PC-9 (cell line): Measurements from ENCODE around the gene UBR4.

ENCODE experiments used
- EZH2 ChIP-seq: fragments of 200-600 bp; sonication (generic); IDR thresholded peaks from 2 replicates; pipeline ENCODE4 v1.8.0; 2017; ENCODE audit warnings: antibody characterized with exemption, low read depth
- TF ChIP-seq, protein P1 (sequence below): fragments of 200-600 bp; sonication (generic); conservative IDR thresholded peaks from 2 replicates; pipeline ENCODE4 v1.6.1; 2017; ENCODE audit warnings: mixed run types, antibody characterized with exemption, mild to moderate bottlenecking, moderate library complexity

DNA sequence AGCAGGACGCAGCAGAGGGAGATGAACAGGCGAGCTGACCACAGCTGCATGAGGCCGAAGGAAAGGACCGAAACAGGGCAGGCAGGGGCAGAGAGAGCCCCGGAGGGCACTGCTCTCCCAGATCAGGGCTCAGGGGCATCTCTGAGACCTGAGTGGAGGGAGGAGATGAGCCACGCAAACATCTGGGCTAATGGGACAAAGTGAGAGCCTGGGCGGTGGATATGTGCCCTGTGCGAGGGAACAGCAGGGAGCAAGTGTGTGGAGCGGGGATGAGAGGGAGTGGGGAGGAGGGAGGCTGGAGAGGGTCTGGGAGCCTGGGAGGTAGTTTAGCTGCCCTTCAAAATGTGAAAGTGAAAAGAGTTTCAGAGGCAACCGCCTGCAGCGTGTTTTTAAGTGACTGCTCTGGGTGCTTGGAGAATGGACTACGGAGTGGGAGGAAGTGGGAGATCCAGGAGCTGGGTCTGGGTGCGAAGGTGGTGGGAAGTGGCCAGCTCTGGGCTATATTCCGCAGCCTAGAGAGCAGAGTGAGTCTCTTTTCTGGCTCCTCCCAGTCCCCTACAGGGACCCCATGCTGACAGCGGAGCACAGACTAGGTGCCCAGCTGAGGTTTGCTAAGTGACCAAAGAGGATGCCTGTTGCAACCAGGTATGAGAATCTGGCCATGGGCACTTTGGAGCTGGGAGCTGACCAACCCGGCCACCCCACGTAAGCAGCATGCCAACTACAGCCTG is 139.0 kb downstream of the UBR4 start:
- TF ChIP-seq, protein P1, sequence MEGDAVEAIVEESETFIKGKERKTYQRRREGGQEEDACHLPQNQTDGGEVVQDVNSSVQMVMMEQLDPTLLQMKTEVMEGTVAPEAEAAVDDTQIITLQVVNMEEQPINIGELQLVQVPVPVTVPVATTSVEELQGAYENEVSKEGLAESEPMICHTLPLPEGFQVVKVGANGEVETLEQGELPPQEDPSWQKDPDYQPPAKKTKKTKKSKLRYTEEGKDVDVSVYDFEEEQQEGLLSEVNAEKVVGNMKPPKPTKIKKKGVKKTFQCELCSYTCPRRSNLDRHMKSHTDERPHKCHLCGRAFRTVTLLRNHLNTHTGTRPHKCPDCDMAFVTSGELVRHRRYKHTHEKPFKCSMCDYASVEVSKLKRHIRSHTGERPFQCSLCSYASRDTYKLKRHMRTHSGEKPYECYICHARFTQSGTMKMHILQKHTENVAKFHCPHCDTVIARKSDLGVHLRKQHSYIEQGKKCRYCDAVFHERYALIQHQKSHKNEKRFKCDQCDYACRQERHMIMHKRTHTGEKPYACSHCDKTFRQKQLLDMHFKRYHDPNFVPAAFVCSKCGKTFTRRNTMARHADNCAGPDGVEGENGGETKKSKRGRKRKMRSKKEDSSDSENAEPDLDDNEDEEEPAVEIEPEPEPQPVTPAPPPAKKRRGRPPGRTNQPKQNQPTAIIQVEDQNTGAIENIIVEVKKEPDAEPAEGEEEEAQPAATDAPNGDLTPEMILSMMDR = no peak
- no peak for TF ChIP-seq EZH2
